ENCODE results near the gene NAA38.

DNA sequence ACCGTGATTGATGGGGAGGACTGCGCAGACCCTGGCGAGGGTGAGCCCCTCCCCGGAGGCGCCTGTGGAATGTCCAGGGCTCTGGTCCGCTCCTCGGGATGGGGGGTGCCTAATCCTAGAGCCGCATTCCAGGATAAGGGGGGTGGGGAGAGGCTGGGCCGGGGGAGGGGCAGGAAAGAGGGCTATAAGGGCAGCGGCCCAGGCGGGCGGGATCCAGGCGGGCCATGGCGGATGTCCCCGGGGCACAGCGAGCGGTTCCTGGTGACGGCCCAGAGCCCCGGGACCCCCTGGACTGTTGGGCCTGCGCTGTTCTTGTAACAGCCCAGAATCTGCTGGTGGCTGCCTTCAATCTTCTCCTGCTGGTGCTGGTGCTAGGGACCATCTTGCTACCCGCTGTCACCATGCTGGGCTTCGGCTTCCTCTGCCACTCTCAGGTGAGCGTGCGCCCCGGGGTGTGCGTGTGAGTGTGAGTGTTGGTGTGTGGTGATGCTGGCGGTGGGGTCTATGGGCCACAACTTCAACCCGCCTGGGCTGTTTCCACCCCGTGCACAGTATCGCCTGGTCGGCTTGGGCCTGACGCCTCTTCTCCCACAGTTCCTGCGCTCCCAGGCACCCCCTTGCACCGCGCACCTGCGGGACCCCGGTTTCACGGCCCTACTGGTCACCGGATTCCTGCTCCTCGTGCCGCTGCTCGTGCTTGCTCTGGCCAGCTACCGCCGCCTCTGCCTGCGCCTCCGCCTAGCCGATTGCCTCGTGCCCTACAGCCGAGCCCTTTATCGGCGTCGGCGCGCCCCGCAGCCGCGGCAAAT lies 2.3 kb downstream of the NAA38 start, which contains the start of gene TMEM88:
- no peak for TF ChIP-seq EZH2 (optimal IDR thresholded peaks at IDR 0.05; ENCODE audit: low read depth, low read length)
- TF ChIP-seq, protein P1, sequence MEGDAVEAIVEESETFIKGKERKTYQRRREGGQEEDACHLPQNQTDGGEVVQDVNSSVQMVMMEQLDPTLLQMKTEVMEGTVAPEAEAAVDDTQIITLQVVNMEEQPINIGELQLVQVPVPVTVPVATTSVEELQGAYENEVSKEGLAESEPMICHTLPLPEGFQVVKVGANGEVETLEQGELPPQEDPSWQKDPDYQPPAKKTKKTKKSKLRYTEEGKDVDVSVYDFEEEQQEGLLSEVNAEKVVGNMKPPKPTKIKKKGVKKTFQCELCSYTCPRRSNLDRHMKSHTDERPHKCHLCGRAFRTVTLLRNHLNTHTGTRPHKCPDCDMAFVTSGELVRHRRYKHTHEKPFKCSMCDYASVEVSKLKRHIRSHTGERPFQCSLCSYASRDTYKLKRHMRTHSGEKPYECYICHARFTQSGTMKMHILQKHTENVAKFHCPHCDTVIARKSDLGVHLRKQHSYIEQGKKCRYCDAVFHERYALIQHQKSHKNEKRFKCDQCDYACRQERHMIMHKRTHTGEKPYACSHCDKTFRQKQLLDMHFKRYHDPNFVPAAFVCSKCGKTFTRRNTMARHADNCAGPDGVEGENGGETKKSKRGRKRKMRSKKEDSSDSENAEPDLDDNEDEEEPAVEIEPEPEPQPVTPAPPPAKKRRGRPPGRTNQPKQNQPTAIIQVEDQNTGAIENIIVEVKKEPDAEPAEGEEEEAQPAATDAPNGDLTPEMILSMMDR (IDR thresholded peaks at IDR 0.05; ENCODE audit: low read length) = no peak
